HEK293 (cell line): ENCODE measurements around the gene SCN5A.

ENCODE experiments used
- GLIS2 ChIP-seq: fragments of 450-650 bp; formaldehyde crosslinking; IDR thresholded peaks from 2 replicates; pipeline ENCODE4 v1.5.1; 2016; ENCODE audit warnings: missing biosample characterization, missing genetic modification characterization
- TSHZ1 ChIP-seq: fragments of 450-650 bp; formaldehyde crosslinking; IDR thresholded peaks from 2 replicates; pipeline ENCODE4 v1.5.1; 2016; ENCODE audit warnings: missing biosample characterization, missing genetic modification characterization, borderline replicate concordance
- ZBTB17 ChIP-seq: fragments of 450-650 bp; formaldehyde crosslinking; IDR thresholded peaks from 2 replicates; pipeline ENCODE4 v1.5.1; 2016; ENCODE audit warnings: missing biosample characterization, missing genetic modification characterization
- ZBTB26 ChIP-seq: fragments of 450-650 bp; formaldehyde crosslinking; optimal IDR thresholded peaks from 2 replicates; pipeline ENCODE3; 2016; ENCODE audit warnings: missing biosample characterization, mild to moderate bottlenecking, missing genetic modification characterization
- ZNF146 ChIP-seq: fragments of 450-650 bp; formaldehyde crosslinking; IDR thresholded peaks from 2 replicates; pipeline ENCODE4 v1.5.1; 2016; ENCODE audit warnings: missing biosample characterization, missing genetic modification characterization
- ZNF184 ChIP-seq: fragments of 450-650 bp; IDR thresholded peaks from 2 replicates; pipeline ENCODE4 v1.5.1; 2018; ENCODE audit warnings: missing biosample characterization, mild to moderate bottlenecking, missing genetic modification characterization
- ZNF2 ChIP-seq: fragments of 450-650 bp; formaldehyde crosslinking; IDR thresholded peaks from 2 replicates; pipeline ENCODE4 v1.5.1; 2016; ENCODE audit warnings: missing biosample characterization, missing genetic modification characterization
- ZNF274 ChIP-seq, 2 experiments: fragments of 200-500 bp in 1 of 2; fragments of 450-650 bp in 1 of 2; sonication (Bioruptor generic) in 1 of 2; formaldehyde crosslinking in 1 of 2; IDR thresholded peaks; 2 replicates each; pipeline versions ENCODE4 v1.5.1 to v1.6.1; 2014 to 2016; ENCODE audit warnings: borderline replicate concordance in 1 of 2, inconsistent platforms in 1 of 2, low read length in 1 of 2, missing biosample characterization in 1 of 2, missing genetic modification characterization in 1 of 2
- ZNF530 ChIP-seq: fragments of 450-650 bp; formaldehyde crosslinking; IDR thresholded peaks from 2 replicates; pipeline ENCODE4 v1.5.1; 2016; ENCODE audit warnings: low read depth, missing biosample characterization, missing genetic modification characterization
- TF ChIP-seq, protein P1 (sequence below): fragments of 450-650 bp; formaldehyde crosslinking; IDR thresholded peaks from 2 replicates; pipeline ENCODE4 v1.5.1; 2016; ENCODE audit warnings: missing biosample characterization, missing genetic modification characterization
- TF ChIP-seq, protein P2 (sequence below): fragments of 450-650 bp; formaldehyde crosslinking; IDR thresholded peaks from 2 replicates; pipeline ENCODE4 v1.5.1; 2016; ENCODE audit warnings: missing biosample characterization, missing genetic modification characterization
- TF ChIP-seq, protein P3 (sequence below): fragments of 450-650 bp; formaldehyde crosslinking; IDR thresholded peaks from 2 replicates; pipeline ENCODE4 v1.5.1; 2016; ENCODE audit warnings: missing biosample characterization, missing genetic modification characterization
- TF ChIP-seq, protein P4 (sequence below): fragments of 450-650 bp; formaldehyde crosslinking; IDR thresholded peaks from 2 replicates; pipeline ENCODE4 v1.5.1; 2016; ENCODE audit warnings: missing biosample characterization, missing genetic modification characterization

- TF ChIP-seq, protein P1, sequence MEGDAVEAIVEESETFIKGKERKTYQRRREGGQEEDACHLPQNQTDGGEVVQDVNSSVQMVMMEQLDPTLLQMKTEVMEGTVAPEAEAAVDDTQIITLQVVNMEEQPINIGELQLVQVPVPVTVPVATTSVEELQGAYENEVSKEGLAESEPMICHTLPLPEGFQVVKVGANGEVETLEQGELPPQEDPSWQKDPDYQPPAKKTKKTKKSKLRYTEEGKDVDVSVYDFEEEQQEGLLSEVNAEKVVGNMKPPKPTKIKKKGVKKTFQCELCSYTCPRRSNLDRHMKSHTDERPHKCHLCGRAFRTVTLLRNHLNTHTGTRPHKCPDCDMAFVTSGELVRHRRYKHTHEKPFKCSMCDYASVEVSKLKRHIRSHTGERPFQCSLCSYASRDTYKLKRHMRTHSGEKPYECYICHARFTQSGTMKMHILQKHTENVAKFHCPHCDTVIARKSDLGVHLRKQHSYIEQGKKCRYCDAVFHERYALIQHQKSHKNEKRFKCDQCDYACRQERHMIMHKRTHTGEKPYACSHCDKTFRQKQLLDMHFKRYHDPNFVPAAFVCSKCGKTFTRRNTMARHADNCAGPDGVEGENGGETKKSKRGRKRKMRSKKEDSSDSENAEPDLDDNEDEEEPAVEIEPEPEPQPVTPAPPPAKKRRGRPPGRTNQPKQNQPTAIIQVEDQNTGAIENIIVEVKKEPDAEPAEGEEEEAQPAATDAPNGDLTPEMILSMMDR = no peak
- no peak for TF ChIP-seq ZNF146 (tag by site-specific recombination)
- no peak for TF ChIP-seq ZNF184 (tag by site-specific recombination)
- TF ChIP-seq, protein P2, sequence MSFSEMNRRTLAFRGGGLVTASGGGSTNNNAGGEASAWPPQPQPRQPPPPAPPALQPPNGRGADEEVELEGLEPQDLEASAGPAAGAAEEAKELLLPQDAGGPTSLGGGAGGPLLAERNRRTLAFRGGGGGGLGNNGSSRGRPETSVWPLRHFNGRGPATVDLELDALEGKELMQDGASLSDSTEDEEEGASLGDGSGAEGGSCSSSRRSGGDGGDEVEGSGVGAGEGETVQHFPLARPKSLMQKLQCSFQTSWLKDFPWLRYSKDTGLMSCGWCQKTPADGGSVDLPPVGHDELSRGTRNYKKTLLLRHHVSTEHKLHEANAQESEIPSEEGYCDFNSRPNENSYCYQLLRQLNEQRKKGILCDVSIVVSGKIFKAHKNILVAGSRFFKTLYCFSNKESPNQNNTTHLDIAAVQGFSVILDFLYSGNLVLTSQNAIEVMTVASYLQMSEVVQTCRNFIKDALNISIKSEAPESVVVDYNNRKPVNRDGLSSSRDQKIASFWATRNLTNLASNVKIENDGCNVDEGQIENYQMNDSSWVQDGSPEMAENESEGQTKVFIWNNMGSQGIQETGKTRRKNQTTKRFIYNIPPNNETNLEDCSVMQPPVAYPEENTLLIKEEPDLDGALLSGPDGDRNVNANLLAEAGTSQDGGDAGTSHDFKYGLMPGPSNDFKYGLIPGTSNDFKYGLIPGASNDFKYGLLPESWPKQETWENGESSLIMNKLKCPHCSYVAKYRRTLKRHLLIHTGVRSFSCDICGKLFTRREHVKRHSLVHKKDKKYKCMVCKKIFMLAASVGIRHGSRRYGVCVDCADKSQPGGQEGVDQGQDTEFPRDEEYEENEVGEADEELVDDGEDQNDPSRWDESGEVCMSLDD (tag by site-specific recombination) = no peak
- no peak for TF ChIP-seq GLIS2 (tag by site-specific recombination)
- no peak for TF ChIP-seq TSHZ1 (tag by site-specific recombination)
- TF ChIP-seq ZNF530 (tag by site-specific recombination) = no peak
- TF ChIP-seq ZNF2 (tag by site-specific recombination) = no peak
- no peak for TF ChIP-seq ZBTB17 (tag by site-specific recombination)
- TF ChIP-seq, protein P3, sequence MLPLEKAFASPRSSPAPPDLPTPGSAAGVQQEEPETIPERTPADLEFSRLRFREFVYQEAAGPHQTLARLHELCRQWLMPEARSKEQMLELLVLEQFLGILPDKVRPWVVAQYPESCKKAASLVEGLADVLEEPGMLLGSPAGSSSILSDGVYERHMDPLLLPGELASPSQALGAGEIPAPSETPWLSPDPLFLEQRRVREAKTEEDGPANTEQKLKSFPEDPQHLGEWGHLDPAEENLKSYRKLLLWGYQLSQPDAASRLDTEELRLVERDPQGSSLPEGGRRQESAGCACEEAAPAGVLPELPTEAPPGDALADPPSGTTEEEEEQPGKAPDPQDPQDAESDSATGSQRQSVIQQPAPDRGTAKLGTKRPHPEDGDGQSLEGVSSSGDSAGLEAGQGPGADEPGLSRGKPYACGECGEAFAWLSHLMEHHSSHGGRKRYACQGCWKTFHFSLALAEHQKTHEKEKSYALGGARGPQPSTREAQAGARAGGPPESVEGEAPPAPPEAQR (tag by site-specific recombination) = no peak
- no peak for TF ChIP-seq ZBTB26
- no peak for TF ChIP-seq ZNF274 (IDR thresholded peaks at IDR 0.05; ENCODE audit: low read length)
- no peak for TF ChIP-seq ZNF274 (tag by site-specific recombination; IDR thresholded peaks at IDR 0.05; ENCODE audit: borderline replicate concordance)
- TF ChIP-seq, protein P4, sequence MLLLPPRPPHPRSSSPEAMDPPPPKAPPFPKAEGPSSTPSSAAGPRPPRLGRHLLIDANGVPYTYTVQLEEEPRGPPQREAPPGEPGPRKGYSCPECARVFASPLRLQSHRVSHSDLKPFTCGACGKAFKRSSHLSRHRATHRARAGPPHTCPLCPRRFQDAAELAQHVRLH (tag by site-specific recombination) = no peak
Measured at GRCh38 chr3:38617586-38617985, 31.9 kb downstream of the SCN5A start.
